GM18511 (cell line): ENCODE measurements around the gene SMYD3.

ENCODE experiments used
- ATAC-seq: cut with Tn5 transposase; IDR thresholded peaks from one replicate; pipeline ENCODE4 v1.9.1; 2021; ENCODE audit warnings: mild to moderate bottlenecking, moderate library complexity; ENCODE audit not compliant: unreplicated experiment

Gene SMYD3

DNA sequence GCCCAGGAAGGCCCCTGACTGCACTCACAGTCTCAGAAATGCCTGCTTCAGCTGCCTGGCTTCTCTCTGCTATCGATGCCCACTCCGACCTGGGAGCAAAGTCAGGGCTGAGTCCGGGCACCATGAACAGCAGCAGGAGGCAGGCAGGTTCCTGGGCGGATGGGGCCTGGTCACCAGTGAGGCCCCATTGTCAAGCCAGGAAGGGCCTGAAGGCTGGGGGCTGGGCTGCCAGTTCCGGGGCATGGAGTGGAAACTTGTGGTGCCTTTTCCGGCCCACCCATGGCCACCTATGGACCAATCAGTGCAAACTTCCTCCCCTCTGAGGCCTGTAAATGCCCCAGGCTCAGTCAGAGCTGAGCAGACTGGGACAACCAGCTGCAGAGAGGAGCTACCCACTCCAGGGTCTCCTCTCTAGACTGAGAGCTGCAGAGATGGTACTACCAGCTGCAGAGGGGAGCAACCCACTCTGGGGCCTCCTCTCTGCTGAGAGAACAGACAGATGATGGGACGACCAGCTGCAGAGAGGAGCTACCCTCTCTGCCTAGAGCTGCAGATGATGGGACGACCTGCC lies 286.5 kb downstream of the SMYD3 start:
- ATAC-seq = no peak

GRCh38 chr1:246219508-246220030 lies 287.5 kb downstream of the SMYD3 start:
- no peak for ATAC-seq

GRCh38 chr1:246218686-246219085 lies 288.4 kb downstream of the SMYD3 start:
- ATAC-seq = no peak

DNA sequence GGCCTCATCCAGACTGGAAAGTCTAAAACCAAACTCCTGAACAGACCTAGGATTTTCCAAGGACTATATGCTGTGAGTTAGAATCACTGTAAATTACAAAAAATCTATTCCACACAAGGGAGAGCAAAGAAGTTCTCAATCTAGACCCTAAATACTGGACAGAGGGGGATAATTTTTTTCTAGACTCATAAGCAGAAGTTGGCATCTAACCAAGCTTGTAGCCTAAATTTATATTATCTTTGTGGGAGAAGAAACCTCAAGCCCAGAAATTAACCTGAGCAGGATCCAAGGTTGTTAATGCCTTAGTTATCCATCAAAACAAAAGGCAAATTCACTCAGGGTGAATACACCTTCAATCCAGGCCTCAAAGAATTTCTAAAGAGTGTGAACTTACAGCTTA lies 290.2 kb downstream of the SMYD3 start:
- ATAC-seq = no peak

- ATAC-seq = no peak
Measured at GRCh38 chr1:246215510-246215903, 291.6 kb downstream of the SMYD3 start.

- ATAC-seq = peak; percentile 98
Measured at GRCh38 chr1:246214708-246215509, 292.2 kb downstream of the SMYD3 start.

GRCh38 chr1:246213947-246214346 lies 293.1 kb downstream of the SMYD3 start:
- no peak for ATAC-seq

- no peak for ATAC-seq
Measured at GRCh38 chr1:246213502-246213901, 293.6 kb downstream of the SMYD3 start.

DNA sequence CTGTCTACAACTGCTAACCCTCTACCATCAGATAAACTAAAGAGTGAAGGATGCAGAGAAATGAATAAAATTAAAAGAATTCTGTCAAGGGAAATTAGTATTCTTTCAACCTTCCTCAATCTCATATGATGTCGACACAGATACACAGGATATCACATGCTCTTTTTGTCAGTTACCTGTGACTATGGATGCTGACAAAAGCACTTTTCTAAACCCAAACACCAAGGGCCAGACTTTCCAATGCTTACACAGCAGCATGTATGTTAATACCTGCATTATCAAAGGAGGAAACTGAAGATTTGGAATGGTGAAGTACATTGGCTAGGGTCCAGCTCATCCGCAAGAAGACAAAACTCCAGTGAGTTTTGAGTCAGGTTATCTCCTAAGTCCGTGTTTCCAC lies 294.0 kb downstream of the SMYD3 start:
- no peak for ATAC-seq

DNA sequence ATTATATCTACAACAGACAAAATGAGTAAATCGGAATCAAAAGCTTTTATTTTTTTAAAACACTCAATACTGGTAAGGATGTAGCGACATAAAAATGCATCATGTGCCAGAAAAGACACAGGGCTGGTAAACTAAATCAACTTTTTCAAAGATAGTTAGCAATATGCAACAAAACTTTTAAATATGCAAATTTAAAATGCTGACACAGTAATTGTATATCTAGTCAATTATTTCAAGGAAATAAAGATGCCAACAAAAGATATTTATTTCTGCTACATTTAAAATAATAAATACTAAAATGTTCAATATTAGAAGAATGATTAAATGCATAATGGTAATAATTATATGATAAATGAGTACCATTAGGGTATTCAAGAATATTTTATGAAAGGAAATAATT lies 295.1 kb downstream of the SMYD3 start:
- no peak for ATAC-seq

GRCh38 chr1:246210756-246211155 lies 296.3 kb downstream of the SMYD3 start:
- ATAC-seq = no peak

- no peak for ATAC-seq
Measured at GRCh38 chr1:246208105-246208504, 299.0 kb downstream of the SMYD3 start.

DNA sequence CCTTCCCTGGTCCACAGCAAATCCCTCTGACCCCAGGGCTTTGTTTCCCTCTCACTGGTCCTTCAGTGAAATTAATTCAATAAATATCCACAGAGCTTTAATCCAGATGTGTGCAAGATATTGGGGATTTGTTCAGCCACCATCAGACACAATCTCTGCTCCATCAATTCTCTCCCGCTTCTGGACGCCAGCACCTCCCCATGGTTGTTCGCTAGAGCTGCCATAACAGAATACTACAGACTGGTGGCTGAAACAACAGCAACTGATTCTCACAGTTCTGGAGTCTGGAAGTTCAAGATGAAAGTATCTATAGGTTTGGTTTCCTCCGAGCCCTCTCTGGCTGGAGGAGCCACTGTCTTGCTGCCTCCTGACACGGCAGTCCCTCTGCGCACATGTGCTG lies 303.9 kb downstream of the SMYD3 start:
- no peak for ATAC-seq

DNA sequence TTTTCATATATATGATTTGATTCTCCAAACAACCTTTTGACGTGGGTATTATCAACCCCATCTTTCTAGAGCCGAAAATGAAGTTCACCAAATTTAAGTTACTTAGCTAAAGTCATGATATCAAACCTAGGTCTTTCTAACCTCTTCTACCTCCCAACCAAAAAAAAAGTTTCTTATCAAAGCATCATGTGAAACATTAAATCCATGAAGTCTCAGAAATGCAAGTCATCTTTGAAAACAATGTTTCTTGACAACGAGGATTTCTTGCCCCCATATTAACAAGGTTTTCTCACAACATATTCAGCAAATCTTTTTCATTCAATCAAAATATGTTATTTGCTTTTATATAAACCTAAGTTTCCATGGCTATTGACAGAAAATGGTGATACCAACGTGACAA lies 306.3 kb downstream of the SMYD3 start:
- no peak for ATAC-seq

DNA sequence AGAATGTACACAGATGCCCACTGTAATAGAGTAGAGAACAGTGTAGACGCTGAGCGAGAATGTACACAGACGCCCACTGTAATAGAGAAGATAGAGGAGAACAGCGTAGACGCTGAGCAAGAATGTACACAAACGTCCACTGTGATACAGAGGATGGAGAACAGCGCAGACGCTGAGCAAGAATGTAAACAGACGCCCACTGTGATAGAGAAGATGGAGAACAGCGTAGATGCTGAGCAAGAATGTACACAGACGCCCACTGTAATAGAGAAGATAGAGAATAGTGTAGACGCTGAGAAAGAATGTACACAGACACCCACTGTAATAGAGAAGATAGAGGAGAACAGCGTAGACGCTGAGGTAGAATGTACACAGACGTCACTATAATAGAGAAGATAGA lies 306.9 kb downstream of the SMYD3 start:
- no peak for ATAC-seq

- no peak for ATAC-seq
Measured at GRCh38 chr1:246199086-246199645, 307.9 kb downstream of the SMYD3 start.

GRCh38 chr1:246198115-246198816 lies 308.8 kb downstream of the SMYD3 start:
- ATAC-seq = no peak

- ATAC-seq = no peak
Measured at GRCh38 chr1:246197076-246197475, 310.0 kb downstream of the SMYD3 start.

- ATAC-seq = no peak
Measured at GRCh38 chr1:246195296-246195695, 311.8 kb downstream of the SMYD3 start.

- no peak for ATAC-seq
Measured at GRCh38 chr1:246193537-246193936, 313.5 kb downstream of the SMYD3 start.

- no peak for ATAC-seq
Measured at GRCh38 chr1:246189126-246189525, 318.0 kb downstream of the SMYD3 start.
